ENCODE data around the gene CNRIP1. TPM values are rescaled to one million over a fixed set of nuclear protein-coding genes. Genes with fewer than 3 reads are reported as not detected.

Gene CNRIP1, protein sequence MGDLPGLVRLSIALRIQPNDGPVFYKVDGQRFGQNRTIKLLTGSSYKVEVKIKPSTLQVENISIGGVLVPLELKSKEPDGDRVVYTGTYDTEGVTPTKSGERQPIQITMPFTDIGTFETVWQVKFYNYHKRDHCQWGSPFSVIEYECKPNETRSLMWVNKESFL
- total RNA-seq (2021; fragmentation: NEBNext Ultra II Directional; extraction: Animal tissue kit (Norgen Biotek cat#: 25700)) = 10 to 100 TPM; 33.6 to 53.8 (median 47.2) TPM
- long read RNA-seq, transcript CNRIP1-201 (3 exons, 1,953 nt) = major isoform, 49 of 72 reads
- long read RNA-seq, partial matches to known transcripts = 7 of 72 reads
- long read RNA-seq, other reads (novel, unspliced or antisense) = 13 of 72 reads

DNA sequence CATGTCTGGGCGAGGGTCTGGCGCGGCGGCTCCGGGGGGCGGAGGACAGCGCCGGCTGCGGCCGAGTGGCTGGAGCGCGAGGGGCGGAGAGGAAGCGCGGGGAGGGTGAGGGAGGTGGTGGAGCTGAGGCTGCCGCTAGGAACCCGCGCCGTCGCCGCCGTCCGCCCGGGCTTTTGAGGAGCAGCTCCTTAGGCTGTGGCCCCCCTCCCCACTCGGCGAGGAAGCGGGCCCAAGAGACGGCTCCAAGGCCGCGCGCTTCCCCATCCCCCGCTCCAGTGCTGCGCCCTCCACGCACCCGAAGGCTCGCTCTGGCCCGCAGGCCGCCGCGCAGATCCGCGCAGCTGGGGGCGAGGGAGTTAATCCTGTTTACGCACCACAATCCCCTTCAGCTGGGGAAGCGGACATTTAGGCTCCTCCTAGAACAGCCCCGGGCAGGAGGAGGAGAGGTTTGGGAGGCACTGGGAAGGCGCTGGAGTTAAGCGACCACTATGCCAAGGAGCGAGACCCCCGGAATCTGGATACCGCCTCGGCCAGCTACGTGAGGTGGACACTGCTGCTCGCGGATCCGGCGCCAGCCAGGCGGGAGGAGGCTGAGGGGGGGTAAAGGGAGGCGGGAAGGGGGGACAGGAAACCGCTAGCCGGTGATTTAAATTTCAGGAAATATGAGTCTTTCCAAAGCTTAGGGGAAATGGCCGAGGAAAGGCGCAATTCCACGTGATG lies at the start of gene CNRIP1:
Gene CNRIP1 (minus strand): TSS at position 552 of the 720 bp plus-strand sequence. CDS start 549 bp downstream, at position 3.
- Mint-ChIP-seq H3K4me3 (peak within 1 kb of the TSS; percentile 96), H3K4me1 (ENCODE audit: low read depth) (peaks cover 33% of the 10 kb centered on the region), H3K9me3 (no peaks in the 10 kb centered on the region), H3K36me3 (ENCODE audit: low read depth) (peaks cover 21% of the 10 kb centered on the region), H3K27ac (peak within 1 kb of the TSS; percentile 90), H3K27me3 (ENCODE audit: insufficient read depth) (no peaks in the 10 kb centered on the region)
- TF ChIP-seq, protein P1, sequence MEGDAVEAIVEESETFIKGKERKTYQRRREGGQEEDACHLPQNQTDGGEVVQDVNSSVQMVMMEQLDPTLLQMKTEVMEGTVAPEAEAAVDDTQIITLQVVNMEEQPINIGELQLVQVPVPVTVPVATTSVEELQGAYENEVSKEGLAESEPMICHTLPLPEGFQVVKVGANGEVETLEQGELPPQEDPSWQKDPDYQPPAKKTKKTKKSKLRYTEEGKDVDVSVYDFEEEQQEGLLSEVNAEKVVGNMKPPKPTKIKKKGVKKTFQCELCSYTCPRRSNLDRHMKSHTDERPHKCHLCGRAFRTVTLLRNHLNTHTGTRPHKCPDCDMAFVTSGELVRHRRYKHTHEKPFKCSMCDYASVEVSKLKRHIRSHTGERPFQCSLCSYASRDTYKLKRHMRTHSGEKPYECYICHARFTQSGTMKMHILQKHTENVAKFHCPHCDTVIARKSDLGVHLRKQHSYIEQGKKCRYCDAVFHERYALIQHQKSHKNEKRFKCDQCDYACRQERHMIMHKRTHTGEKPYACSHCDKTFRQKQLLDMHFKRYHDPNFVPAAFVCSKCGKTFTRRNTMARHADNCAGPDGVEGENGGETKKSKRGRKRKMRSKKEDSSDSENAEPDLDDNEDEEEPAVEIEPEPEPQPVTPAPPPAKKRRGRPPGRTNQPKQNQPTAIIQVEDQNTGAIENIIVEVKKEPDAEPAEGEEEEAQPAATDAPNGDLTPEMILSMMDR (IDR thresholded peaks at IDR 0.05) = no peak
- peak; percentile 74 for DNase-seq

DNA sequence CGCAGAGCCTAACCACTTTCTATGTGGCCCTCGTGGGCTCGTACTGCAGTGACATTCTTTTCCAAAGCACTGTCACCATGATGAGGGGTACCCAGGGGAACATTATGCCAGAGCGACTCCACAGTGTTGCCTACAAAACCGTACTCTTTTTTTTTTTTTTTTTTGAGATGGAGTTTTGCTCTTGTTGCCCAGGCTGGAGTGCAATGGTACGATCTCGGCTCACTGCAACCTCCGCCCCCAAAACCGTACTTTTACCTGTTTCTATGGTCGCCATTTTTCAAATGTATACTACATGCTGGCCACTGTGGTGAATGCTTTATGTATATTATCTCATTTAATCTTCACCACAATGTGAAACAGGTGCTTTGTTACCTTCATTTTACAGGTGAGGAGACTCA lies 49.6 kb upstream of the CNRIP1 start:
- H3K4me1 Mint-ChIP-seq (ENCODE audit: low read depth) = peaks cover 16% of the 10 kb centered on the region
- no peaks in the 10 kb centered on the region for H3K9me3 Mint-ChIP-seq
- no peak for DNase-seq
- H3K27ac Mint-ChIP-seq = no peak overlapping the region
- TF ChIP-seq, protein P1 (IDR thresholded peaks at IDR 0.05) = no peak
- no peaks in the 10 kb centered on the region for H3K36me3 Mint-ChIP-seq (ENCODE audit: low read depth)
- H3K4me3 Mint-ChIP-seq = no peak overlapping the region
- peaks cover 22% of the 10 kb centered on the region; the same call in 1 of the 2 replicates for H3K27me3 Mint-ChIP-seq (ENCODE audit: insufficient read depth)

DNA sequence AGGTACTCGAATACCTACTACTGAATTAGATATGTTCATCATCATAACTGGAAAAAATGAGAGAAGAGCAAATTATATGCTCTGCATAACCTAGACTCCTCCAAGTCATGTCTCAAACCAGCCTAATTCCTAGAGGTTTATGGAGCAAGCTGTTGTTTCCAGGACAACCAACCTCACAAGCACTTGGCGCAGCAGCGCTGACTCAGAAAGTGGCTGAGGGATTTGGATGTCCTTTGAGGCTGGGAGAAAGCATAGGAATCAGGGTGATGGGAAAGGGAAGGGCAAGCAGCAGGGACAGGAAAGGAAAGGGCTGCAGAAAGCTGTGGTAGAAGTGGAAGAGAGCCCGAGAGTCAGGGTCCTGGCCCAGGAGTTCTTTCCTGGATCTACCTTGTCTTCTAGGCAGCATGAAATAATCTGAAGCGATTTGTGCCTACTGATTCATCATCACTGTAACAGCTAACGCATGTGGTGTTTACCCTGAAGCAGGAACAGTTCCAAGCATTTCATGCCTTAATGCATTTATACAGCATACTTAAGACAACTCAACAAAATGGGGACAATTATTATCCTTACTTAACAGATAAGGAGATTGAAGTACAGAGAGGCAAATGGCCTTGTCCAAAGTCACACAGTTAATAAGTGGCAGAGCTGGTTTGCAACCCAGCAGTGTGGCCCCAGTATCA lies 49.0 kb upstream of the CNRIP1 start:
- H3K27me3 Mint-ChIP-seq (ENCODE audit: insufficient read depth) = peaks cover 24% of the 10 kb centered on the region; the same call in 1 of the 2 replicates
- H3K27ac Mint-ChIP-seq = peak overlapping the region; percentile 68
- H3K4me1 Mint-ChIP-seq (ENCODE audit: low read depth) = peaks cover 16% of the 10 kb centered on the region
- H3K4me3 Mint-ChIP-seq = peak overlapping the region; percentile 38
- DNase-seq = peak; percentile 81
- H3K36me3 Mint-ChIP-seq (ENCODE audit: low read depth) = no peaks in the 10 kb centered on the region
- no peaks in the 10 kb centered on the region for H3K9me3 Mint-ChIP-seq
- TF ChIP-seq, protein P1 (IDR thresholded peaks at IDR 0.05) = no peak

DNA sequence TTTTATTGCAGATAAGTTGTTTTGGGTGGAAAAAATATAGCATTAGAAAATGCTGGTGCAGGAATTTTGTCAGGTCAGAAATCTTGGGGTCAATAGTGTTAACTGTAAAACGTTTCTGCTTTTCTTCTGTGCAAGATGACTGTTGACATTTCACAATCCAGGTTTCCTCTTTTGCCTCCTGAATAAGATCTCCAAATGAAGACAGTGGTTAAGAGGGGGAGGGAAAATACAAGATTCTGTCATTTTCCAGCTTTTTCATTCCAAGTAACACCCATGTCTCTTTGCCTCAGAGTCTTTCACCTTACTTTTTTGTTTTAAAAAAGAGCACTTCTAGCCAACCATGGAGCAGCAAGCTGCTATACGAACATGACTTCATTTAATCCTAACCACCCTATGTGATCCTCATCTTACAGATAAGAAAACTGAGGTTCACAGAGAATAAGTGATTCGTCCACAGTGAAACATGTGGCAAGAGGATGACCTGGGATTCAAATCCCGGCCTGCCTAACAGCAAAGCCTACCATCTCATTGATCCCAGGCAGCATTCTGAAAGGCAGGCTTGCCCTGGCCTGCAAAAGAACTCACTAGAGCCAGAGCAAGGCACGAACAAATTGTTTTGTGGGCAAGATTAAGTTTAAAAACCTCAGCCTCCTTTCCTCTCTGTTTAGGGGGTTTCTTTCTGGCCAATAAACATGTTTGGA lies 48.4 kb upstream of the CNRIP1 start:
- DNase-seq = no peak
- peak overlapping the region; percentile 68 for H3K27ac Mint-ChIP-seq
- peaks cover 24% of the 10 kb centered on the region for H3K27me3 Mint-ChIP-seq (ENCODE audit: insufficient read depth)
- no peaks in the 10 kb centered on the region for H3K36me3 Mint-ChIP-seq (ENCODE audit: low read depth)
- H3K9me3 Mint-ChIP-seq = no peaks in the 10 kb centered on the region
- TF ChIP-seq, protein P1 (IDR thresholded peaks at IDR 0.05) = no peak
- peaks cover 16% of the 10 kb centered on the region for H3K4me1 Mint-ChIP-seq (ENCODE audit: low read depth)
- H3K4me3 Mint-ChIP-seq = peak overlapping the region; percentile 38

DNA sequence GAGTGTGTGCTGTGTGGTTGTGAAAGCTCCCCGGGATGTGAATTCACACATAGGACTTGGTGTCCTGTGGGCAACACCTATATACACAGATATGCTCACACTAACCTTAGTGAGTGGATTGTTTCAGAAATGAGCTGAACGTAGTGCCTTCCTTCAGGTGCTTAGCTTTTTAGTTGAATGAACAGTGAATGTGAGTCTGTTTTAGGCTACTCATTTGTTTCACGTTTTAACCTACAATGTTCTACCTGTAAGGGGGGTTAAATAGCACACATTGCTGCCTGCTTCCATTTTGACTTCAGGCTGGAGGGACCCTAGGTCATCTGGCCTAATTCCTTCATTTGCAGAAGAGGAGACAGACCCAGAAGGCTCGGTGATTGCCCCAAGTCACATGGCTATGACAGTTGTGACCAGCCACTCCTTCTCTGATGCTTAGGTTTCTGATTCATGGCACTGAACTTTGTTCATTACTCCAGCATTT lies 46.4 kb upstream of the CNRIP1 start:
- TF ChIP-seq, protein P1 (IDR thresholded peaks at IDR 0.05) = no peak
- DNase-seq = no peak
- H3K36me3 Mint-ChIP-seq (ENCODE audit: low read depth) = no peaks in the 10 kb centered on the region
- H3K27ac Mint-ChIP-seq = no peak overlapping the region
- no peak overlapping the region for H3K4me3 Mint-ChIP-seq
- H3K9me3 Mint-ChIP-seq = peaks cover 5% of the 10 kb centered on the region; the same call in 1 of the 2 replicates
- peaks cover 19% of the 10 kb centered on the region for H3K27me3 Mint-ChIP-seq (ENCODE audit: insufficient read depth)
- peaks cover 16% of the 10 kb centered on the region for H3K4me1 Mint-ChIP-seq (ENCODE audit: low read depth)
